ENCODE results near the gene SPCS3. TPM values are rescaled to one million over a fixed set of nuclear protein-coding genes. Genes with fewer than 3 reads are reported as not detected.

Gene SPCS3
- 59.4 and 85.6 TPM in 2 replicates for total RNA-seq (2014; rRNA removed; shearing (Covaris generic))

GRCh38 chr4:176319704-176320339, at the start of gene SPCS3:
Gene SPCS3 (plus strand): TSS chr4:176319966. CDS start chr4:176320077, 111 bp downstream.

Other genes with a start within 250 kb of the SPCS3 start
- gene SPATA4, start 124.4 kb upstream of the SPCS3 start, total RNA-seq (2014; rRNA removed; shearing (Covaris generic)) = 0.05 and 0.30 TPM in 2 replicates
- gene ASB5, start 50.7 kb upstream of the SPCS3 start, total RNA-seq (2014; rRNA removed; shearing (Covaris generic)) = not detected in 2 replicates

Measured in A375 (cell line).